Mesodermal cell (in vitro differentiated cells): ENCODE data around the gene THRB.

ENCODE experiments used
- H3K27ac ChIP-seq: 2 replicates; pipeline ENCODE4 v1.7.0; 2013; ENCODE audit warnings: mild to moderate bottlenecking, low read depth, low read length, moderate library complexity; ENCODE audit not compliant: severe bottlenecking
- H3K36me3 ChIP-seq: 2 replicates; pipeline ENCODE4 v1.7.1; 2013; ENCODE audit warnings: mild to moderate bottlenecking, low read length, moderate library complexity; ENCODE audit not compliant: control insufficient read depth, insufficient read depth
- H3K4me1 ChIP-seq: one replicate; pipeline ENCODE4 v1.7.1; 2013; ENCODE audit warnings: mild to moderate bottlenecking, low read length; ENCODE audit not compliant: insufficient read depth, control insufficient read depth, poor library complexity, severe bottlenecking
- H3K4me3 ChIP-seq: 2 replicates; pipeline ENCODE4 v1.7.0; 2013; ENCODE audit warnings: low read length, control low read depth, mild to moderate bottlenecking; ENCODE audit not compliant: insufficient read depth, poor library complexity, severe bottlenecking; ENCODE audit errors: extremely low read depth
- H3K9me3 ChIP-seq: 2 replicates; pipeline ENCODE4 v1.7.1; 2013; ENCODE audit warnings: mild to moderate bottlenecking, low read length, moderate library complexity; ENCODE audit not compliant: control insufficient read depth
- WGBS, 2 experiments: methylation state at CpG; one replicate each; pipeline ENCODE4 v1.1.5; 2013; ENCODE audit warnings: missing lambda C conversion rate in 2 of 2; ENCODE audit not compliant: insufficient coverage in 2 of 2; 5-methylcytosine and 5-hydroxymethylcytosine counted together

The THRB gene

GRCh38 chr3:24180616-24181015 is 314.0 kb downstream of the THRB start:
- Histone ChIP-seq H3K9me3 (no peaks in the 10 kb centered on the region), H3K4me1 (peaks cover 2% of the 10 kb centered on the region), H3K27ac (no peak overlapping the region), H3K36me3 (no peaks in the 10 kb centered on the region), H3K4me3 (no peak overlapping the region)
- WGBS, 2 experiments = 89 to 94% methylated on average over 2 of the region's 3 CpGs

GRCh38 chr3:24177201-24177600 is 317.4 kb downstream of the THRB start:
- Histone ChIP-seq H3K36me3 (no peaks in the 10 kb centered on the region), H3K9me3 (no peaks in the 10 kb centered on the region), H3K27ac (no peak overlapping the region), H3K4me3 (no peak overlapping the region), H3K4me1 (no peaks in the 10 kb centered on the region)
- WGBS, 2 experiments = 85% methylated on average over 2 to 3 of the region's 5 CpGs

GRCh38 chr3:24174614-24175013 is 320.0 kb downstream of the THRB start:
- WGBS, 2 experiments = 100% methylated on average over 1 of the region's 2 CpGs
- Histone ChIP-seq H3K4me3 (no peak overlapping the region), H3K27ac (no peak overlapping the region), H3K9me3 (no peaks in the 10 kb centered on the region), H3K36me3 (no peaks in the 10 kb centered on the region), H3K4me1 (no peaks in the 10 kb centered on the region)

- Histone ChIP-seq H3K27ac (no peak overlapping the region), H3K36me3 (no peaks in the 10 kb centered on the region), H3K4me3 (no peak overlapping the region), H3K9me3 (no peaks in the 10 kb centered on the region), H3K4me1 (no peaks in the 10 kb centered on the region)
- WGBS, 2 experiments = 83 to 100% methylated on average over 1 of the region's 3 CpGs
Measured at GRCh38 chr3:24168977-24169376, 325.7 kb downstream of the THRB start.

GRCh38 chr3:24167429-24167828 is 327.2 kb downstream of the THRB start:
- Histone ChIP-seq H3K4me3 (no peak overlapping the region), H3K36me3 (no peaks in the 10 kb centered on the region), H3K4me1 (no peaks in the 10 kb centered on the region), H3K9me3 (no peaks in the 10 kb centered on the region), H3K27ac (no peak overlapping the region)
- WGBS, 2 experiments = 90% methylated on average over 2 of the region's 3 CpGs

- no peaks in the 10 kb centered on the region for H3K4me1 ChIP-seq
- H3K36me3 ChIP-seq = no peaks in the 10 kb centered on the region
- no peaks in the 10 kb centered on the region for H3K9me3 ChIP-seq
- WGBS, 2 experiments = 77 to 92% methylated on average over 3 of the region's 5 CpGs
- no peak overlapping the region for H3K4me3 ChIP-seq
- H3K27ac ChIP-seq = no peak overlapping the region
Measured at GRCh38 chr3:24166515-24166914, 328.1 kb downstream of the THRB start.

GRCh38 chr3:24165603-24165982 is 329.1 kb downstream of the THRB start:
- no peaks in the 10 kb centered on the region for H3K4me1 ChIP-seq
- H3K4me3 ChIP-seq = no peak overlapping the region
- WGBS, 2 experiments = no CpG with 5 or more reads among the region's 2 CpGs
- no peak overlapping the region for H3K27ac ChIP-seq
- no peaks in the 10 kb centered on the region for H3K36me3 ChIP-seq
- H3K9me3 ChIP-seq = no peaks in the 10 kb centered on the region

GRCh38 chr3:24164967-24165602 is 329.6 kb downstream of the THRB start:
- WGBS, 2 experiments = 94 to 95% methylated on average over 13 to 14 of the region's 14 CpGs
- H3K36me3 ChIP-seq = no peaks in the 10 kb centered on the region
- H3K27ac ChIP-seq = no peak overlapping the region
- no peaks in the 10 kb centered on the region for H3K9me3 ChIP-seq
- no peaks in the 10 kb centered on the region for H3K4me1 ChIP-seq
- H3K4me3 ChIP-seq = no peak overlapping the region

- WGBS, 2 experiments = 86% methylated on average over 1 of the region's 3 CpGs; no CpG with 5 or more reads in 1 of the 2 experiments
- Histone ChIP-seq H3K4me1 (peaks cover 11% of the 10 kb centered on the region), H3K4me3 (no peak overlapping the region), H3K27ac (no peak overlapping the region), H3K9me3 (no peaks in the 10 kb centered on the region), H3K36me3 (no peaks in the 10 kb centered on the region)
Measured at GRCh38 chr3:24162929-24163328, 331.7 kb downstream of the THRB start.

GRCh38 chr3:24161841-24162240 is 332.8 kb downstream of the THRB start:
- WGBS, 2 experiments = 37% methylated on average over 3 of the region's 7 CpGs; no CpG with 5 or more reads in 1 of the 2 experiments
- Histone ChIP-seq H3K4me3 (no peak overlapping the region), H3K4me1 (peaks cover 20% of the 10 kb centered on the region)

GRCh38 chr3:24160424-24161095 is 334.1 kb downstream of the THRB start:
- Histone ChIP-seq H3K4me1 (peaks cover 30% of the 10 kb centered on the region), H3K4me3 (no peak overlapping the region), H3K27ac (no peak overlapping the region), H3K36me3 (no peaks in the 10 kb centered on the region), H3K9me3 (no peaks in the 10 kb centered on the region)
- WGBS, 2 experiments = 65 to 76% methylated on average over 10 to 11 of the region's 12 CpGs

More at GRCh38 chr3:24161841-24162240, 332.8 kb downstream of the THRB start:
- H3K27ac ChIP-seq = no peak overlapping the region
- H3K36me3 ChIP-seq = no peaks in the 10 kb centered on the region
- no peaks in the 10 kb centered on the region for H3K9me3 ChIP-seq
